GM18520 (cell line): Measurements from ENCODE around the gene ADAM22.
"Not testable (repeated sequence)": the region's sequence is repeated elsewhere in the genome, so short reads cannot be mapped to it uniquely, and the experiment has no call there.

ENCODE experiments used
- ATAC-seq: cut with Tn5 transposase; IDR thresholded peaks from one replicate; pipeline ENCODE4 v1.9.1; 2021; ENCODE audit not compliant: unreplicated experiment

ADAM22 gene

GRCh38 chr7:87933953-87934698, at the start of gene ADAM22:
Gene ADAM22 (plus strand): TSS chr7:87934251. CDS start chr7:87934466, 215 bp downstream.
- peak; percentile 96 for ATAC-seq

DNA sequence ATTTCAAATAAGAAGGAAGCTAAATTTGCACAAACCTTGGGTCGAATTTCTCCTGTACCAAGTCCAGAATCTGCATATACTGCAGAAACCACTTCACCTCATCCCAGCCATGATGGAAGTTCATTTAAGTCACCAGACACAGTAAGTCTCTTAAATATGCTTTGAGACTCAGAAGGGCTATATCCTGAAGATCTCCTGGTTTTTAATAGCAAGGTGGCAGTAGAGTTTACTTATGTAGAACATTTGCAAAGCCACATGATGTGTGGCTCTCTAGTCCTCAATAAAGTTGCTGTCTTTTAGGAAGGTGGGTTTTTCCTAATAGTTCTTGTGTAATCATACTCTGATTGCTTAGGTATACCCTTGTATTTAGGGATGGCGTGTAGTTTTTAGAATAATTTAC, 49.0 kb upstream of the ADAM22 start:
- ATAC-seq, result no peak

- ATAC-seq, result no peak
These were observed 47.2 kb upstream of the ADAM22 start for GRCh38 chr7:87886875-87887274.

- ATAC-seq, result no peak
These were observed 38.7 kb upstream of the ADAM22 start for GRCh38 chr7:87895363-87895762.

GRCh38 chr7:87899255-87899654, 34.8 kb upstream of the ADAM22 start:
- ATAC-seq, result no peak

GRCh38 chr7:87907136-87907906, 26.7 kb upstream of the ADAM22 start:
- not testable (repeated sequence) for ATAC-seq

DNA sequence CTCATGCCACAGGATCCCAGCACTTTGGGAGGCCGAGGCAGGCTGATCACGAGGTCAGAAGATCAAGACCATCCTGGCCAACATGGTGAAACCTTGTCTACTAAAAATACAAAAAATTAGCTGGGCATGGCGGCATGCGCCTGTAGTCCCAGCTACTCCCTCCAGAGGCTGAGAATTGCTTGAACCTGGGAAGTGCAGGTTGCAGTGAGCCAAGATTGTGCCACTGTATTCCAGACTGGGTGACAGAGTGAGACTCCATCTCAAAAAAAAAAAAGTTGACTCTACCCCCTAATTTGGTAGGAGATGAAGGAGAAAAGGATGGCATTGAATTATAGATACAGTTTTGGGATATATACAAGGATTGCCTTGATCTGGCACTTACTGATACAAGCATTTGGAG, 25.2 kb upstream of the ADAM22 start:
- not testable (repeated sequence) for ATAC-seq

DNA sequence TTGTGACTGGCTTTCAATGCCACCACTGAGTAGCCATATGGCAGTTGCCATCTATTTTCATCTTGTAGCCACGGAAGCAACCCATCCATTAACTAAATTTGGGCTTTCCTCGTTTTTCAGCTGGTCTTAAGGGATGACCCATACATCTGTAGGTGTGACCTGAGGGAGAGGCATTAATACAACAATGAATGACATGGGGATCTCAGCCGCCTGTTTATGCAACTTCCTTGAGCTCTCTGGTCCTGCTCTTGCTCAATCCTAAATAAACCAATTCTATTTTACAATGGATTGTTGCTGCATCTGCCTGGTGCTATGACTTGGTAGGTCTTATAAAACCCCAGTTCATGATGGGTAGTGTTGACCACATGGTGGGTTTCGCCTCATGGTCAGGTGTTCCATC, 21.9 kb upstream of the ADAM22 start:
- no peak for ATAC-seq

DNA sequence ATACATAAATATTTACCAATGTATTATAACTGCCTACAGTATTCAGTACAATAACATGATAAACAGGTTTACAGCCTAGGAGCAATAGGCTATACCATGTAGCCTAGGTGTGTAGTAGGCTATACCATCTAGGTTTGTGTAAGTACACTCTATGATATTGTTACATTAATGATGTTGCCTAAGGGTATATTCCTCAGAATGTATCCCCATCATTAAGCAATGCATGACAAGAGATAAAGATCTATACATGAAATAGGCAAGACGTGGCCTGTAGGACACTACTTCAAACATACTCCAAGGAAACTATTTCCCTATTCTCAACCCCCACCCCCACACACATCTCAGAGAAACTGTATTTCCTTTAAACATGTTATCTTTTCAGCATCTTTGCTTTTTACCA, 15.3 kb upstream of the ADAM22 start:
- no peak for ATAC-seq

DNA sequence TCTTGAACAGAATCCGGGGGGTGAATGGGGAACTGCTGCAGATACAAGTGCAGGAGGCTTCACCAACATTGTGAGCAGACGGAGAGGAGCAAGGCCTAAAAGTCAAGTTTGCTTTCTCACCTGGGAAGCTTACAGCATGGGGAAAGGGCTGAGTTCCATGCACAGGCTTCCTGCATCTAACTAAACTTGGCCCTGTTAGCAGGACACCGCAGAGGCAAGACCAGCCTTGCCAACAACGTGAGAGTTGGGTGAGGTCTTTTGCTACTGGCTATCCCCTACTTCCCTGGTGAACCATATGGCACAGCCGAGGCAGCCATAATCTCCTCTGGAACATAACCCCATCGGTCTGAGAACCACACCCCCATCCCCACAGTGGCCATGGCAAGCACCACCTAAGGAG, 14.2 kb upstream of the ADAM22 start:
- no peak for ATAC-seq

GRCh38 chr7:87920578-87920977, 13.5 kb upstream of the ADAM22 start:
- no peak for ATAC-seq

DNA sequence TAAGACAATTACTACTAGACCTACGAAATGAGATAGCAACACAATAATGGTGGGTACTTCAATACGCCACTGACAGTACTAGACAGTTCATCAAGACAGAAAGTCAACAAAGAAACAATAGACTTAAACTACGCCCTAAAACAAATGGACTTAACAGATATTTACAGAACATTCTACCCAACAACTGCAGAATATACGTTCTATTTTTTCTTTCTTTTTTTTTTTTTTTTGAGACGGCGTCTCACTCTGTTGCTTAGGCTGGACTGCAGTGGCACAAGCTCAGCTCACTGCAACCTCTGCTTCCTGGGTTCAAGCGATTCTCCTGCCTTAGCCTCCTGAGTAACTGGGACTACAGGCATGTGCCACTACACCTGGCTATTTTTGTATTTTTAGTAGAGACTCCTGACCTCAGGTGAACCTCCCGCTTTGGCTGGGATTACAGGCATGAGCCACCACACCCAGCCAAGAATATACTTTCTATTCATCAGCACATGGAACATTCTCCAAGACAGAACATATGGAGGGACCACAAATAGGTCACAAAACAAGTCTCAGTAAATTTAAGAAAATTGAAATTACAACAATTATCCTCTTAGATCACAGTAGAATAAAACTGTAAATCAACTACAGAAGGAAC, 11.2 kb upstream of the ADAM22 start:
- ATAC-seq, result not testable (repeated sequence)

DNA sequence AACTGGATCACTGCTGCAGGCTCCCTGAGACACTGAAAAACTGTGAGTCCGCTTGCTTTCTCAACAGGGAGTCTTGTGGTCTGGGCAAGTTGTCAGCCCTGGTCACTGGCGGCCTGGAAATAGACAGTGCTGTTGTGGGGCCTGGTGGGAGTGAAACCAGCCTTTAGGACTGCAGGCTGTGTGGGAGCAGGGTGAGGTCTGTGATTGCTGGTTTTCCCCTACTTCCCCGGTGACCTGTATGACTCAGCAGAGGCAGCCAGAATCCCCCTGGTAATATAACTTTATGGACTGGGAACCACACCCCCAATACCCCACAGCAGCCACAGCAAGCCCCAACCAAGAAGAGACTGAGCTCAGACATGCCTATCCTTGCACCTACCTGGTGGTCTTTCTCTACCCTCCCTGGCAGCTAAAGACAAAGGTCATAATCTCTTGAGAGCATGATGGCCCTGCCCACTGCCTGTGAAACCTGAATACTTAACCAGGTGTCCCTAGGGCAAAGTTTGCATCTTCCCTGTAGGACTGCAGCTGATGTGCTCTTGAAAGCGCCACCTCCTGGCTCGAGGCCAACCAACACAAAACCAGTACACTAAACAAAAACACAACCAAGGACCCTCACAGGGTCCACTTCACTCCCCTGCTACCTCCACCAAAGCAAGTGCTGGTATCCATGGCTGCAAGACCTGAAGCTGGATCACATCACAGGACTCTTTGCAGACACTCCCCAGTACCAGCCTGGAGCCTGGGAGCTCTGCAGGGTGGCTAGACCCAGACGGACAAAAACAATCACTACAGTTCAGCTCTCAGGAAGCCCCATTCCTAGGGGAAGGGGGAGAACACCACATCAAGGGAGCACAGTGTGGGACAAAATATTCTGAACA, 7.2 kb upstream of the ADAM22 start:
- peak; percentile 95 for ATAC-seq

- ATAC-seq, result no peak
These were observed 472 bp upstream of the ADAM22 start for GRCh38 chr7:87933605-87933952.

DNA sequence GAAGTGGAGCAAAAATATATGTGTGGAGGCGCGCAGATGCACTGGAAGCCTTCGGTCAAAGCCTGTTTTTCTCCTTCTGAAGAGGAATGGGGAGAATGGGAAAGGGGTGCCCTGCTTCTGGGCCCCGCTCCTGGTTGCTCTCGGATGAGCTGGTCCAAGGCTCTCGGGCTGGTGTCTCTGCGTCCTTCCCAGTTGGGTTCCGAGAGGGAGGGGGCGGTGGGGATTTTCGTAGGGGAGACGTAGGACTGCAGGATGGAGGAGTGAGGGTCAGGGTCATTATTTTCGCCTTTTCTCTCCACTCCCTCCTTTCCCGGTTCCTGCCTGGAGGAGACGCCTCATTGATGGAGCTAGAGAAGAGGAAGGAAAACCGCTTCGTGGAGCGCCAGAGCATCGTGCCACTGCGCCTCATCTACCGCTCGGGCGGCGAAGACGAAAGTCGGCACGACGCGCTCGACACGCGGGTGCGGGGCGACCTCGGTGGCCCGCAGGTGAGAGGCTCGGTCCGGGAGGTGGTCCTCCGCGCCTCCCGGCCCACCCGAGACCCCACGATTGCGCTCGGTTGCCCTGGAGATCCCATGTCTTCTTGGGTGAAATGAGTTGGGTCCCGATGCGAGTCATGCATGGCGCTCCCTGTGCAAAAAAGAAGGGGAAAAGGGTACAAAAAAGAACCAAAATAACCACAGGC, 790 bp downstream of the ADAM22 start:
- ATAC-seq, result no peak

DNA sequence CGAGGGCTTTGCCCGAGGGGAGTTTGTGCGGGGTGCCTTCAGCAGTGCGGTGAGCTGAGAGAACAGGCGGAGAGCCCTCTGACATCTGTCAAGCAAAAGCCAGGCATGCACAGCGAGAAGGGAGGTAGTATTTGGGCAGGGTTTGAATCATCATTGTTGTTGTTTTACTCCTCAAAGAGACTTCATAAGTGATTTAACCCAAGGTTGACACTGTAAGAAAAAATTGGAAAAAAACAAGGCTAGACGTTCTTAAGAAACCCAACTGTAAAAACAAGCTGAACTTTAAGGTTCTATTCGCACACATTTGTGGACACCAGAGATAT, 1.3 kb downstream of the ADAM22 start:
- no peak for ATAC-seq

DNA sequence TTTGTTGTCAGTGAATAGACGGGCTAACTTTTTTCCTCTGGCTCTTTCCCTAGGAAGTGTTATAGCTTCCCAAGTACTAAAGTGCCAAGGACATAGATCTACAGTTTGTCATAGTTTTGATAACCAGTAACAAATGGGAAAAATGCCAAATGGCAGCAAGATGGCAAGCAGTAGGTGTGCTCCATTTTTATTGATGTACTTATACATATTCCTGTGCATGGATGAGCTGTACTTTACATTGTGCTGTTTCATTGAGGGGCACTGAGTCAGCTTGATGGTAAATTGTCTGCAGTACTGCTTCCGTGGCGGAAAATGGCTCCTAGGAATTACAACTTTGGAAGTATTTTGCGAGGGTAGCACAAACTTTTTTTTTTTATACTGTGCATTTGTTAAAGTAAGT, 7.1 kb downstream of the ADAM22 start:
- no peak for ATAC-seq

GRCh38 chr7:87944547-87944946, 10.5 kb downstream of the ADAM22 start:
- no peak for ATAC-seq

DNA sequence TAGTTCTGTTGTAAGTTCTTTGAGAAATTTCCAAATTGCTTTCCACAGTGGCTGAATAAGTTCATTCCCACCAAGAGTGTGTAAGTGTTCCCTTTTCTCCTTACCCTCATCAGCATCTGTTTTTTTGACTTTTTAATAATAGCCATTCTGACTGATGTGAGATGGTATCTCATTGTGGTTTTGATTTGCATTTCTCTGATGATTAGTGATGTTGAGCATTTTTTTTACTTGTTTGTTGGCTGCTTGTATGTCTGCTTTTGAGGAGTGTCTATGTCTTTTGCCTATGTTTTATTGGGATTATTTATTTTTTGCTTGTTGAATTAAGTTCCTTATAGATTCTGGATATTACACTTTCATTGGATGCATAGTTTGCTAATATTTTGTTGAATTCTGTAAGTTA, 11.9 kb downstream of the ADAM22 start:
- ATAC-seq, result not testable (repeated sequence)

- ATAC-seq, result no peak
These were observed 14.3 kb downstream of the ADAM22 start for GRCh38 chr7:87948371-87948770.

GRCh38 chr7:87959336-87959735, 25.3 kb downstream of the ADAM22 start:
- no peak for ATAC-seq
